IMR-90 (cell line): Measurements from ENCODE around the gene AOX1.

ENCODE experiments used
- BHLHE40 ChIP-seq: fragments of 150-350 bp; IDR thresholded peaks from 2 replicates; pipeline ENCODE4 v1.6.1; 2016; ENCODE audit warnings: mild to moderate bottlenecking, low read depth, low read length
- CTCF ChIP-seq: conservative IDR thresholded peaks from 2 replicates; pipeline ENCODE4 v1.5.1; 2012; ENCODE audit warnings: mild to moderate bottlenecking, low read depth, low read length, improper control_type of control experiment
- MXI1 ChIP-seq: IDR thresholded peaks from 2 replicates; pipeline ENCODE4 v1.6.1; 2012; ENCODE audit warnings: low read depth, mild to moderate bottlenecking, low read length, moderate library complexity, borderline replicate concordance
- RCOR1 ChIP-seq: IDR thresholded peaks from 2 replicates; pipeline ENCODE4 v1.6.1; 2012; ENCODE audit warnings: mild to moderate bottlenecking, low read length, improper control_type of control experiment; ENCODE audit not compliant: insufficient replicate concordance
- RFX5 ChIP-seq: IDR thresholded peaks from 2 replicates; pipeline ENCODE4 v1.8.0; 2012; ENCODE audit warnings: low read depth, mild to moderate bottlenecking, low read length, moderate library complexity

GRCh38 chr2:200616656-200617055 is 30.8 kb downstream of the AOX1 start:
- TF ChIP-seq CTCF = no peak
- no peak for TF ChIP-seq MXI1
- no peak for TF ChIP-seq RFX5
- TF ChIP-seq BHLHE40 = no peak
- no peak for TF ChIP-seq RCOR1
